GM21717 (cell line): Measurements from ENCODE around the gene ARSG.
"Not testable (repeated sequence)": the region's sequence is repeated elsewhere in the genome, so short reads cannot be mapped to it uniquely, and the experiment has no call there.

Source experiments
- ATAC-seq: cut with Tn5 transposase; IDR thresholded peaks from one replicate; pipeline ENCODE4 v1.9.1; 2021; ENCODE audit warnings: mild to moderate bottlenecking, moderate library complexity; ENCODE audit not compliant: unreplicated experiment

Gene ARSG

DNA sequence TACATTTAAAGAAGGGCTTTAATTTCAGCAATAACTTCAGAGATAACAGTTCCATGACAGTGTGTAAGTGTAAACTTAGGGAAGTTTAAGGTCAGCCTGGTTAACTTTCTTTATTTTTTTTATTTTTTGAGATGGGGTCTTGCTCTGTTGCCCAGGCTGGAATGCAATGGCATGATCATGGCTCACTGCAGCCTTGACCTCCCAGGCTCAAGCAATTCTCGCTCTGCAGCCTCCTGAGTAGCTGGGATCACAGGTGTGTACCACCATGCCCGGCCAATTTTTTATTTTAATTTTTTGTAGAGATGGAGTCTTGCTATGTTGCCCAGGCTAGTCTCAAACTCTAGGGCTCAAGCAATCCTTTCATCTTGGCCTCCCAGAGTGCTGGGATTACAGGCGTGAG is 15.0 kb upstream of the ARSG start:
- ATAC-seq, result not testable (repeated sequence)

GRCh38 chr17:68277807-68278206 is 13.5 kb upstream of the ARSG start:
- ATAC-seq, result no peak

DNA sequence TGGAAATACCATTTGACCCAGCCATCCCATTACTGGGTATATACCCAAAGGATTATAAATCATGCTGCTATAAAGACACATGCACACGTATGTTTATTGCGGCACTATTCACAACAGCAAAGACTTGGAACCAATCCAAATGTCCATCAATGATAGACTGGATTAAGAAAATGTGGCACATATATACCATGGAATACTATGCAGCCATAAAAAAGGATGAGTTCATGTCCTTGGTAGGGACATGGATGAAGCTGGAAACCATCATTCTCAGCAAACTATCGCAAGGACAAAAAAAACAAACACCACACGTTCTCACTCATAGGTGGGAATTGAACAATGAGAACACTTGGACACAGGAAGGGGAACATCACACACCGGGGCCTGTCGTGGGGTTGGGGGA is 9.3 kb upstream of the ARSG start:
- ATAC-seq, result not testable (repeated sequence)

- ATAC-seq, result no peak
Measured at GRCh38 chr17:68288375-68288774, 2.9 kb upstream of the ARSG start.

- ATAC-seq, result no peak
Measured at GRCh38 chr17:68288804-68289203, 2.5 kb upstream of the ARSG start.

GRCh38 chr17:68289473-68289872 is 1.8 kb upstream of the ARSG start:
- no peak for ATAC-seq

- no peak for ATAC-seq
Measured at GRCh38 chr17:68289936-68290267, 1.4 kb upstream of the ARSG start.

DNA sequence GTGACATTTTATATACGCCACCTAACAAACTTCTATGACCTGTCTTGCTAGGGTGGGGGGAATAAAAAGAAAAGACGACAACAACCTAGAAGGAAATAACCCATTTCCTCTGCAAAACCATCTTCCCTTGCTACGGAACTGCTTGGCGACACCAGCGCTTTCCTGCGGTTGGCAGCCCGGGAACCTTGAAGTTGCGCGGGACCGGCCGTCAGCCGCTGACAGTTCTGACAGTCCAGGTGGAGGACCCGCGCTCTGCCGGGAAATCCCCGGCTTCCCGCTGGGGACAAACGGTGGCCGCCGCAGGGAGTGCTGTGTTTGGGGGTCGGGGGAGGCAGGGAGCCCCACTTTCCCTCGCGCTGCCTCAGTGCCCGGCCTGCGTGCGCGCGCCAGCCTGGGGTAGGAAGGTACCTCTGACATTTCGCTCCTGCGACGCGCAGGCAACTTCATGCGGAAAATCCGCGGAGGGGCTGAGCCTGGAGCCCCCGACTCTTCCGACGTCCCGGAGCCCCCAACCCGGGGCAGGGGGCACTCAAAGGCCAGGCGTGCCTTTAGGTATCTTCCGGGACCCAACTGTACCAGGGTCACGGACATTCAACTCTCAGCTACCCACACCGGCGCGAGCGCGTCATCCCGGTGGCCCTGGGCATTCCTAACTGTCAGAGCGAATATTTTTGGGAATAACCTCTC is 884 bp upstream of the ARSG start:
- ATAC-seq, result no peak

DNA sequence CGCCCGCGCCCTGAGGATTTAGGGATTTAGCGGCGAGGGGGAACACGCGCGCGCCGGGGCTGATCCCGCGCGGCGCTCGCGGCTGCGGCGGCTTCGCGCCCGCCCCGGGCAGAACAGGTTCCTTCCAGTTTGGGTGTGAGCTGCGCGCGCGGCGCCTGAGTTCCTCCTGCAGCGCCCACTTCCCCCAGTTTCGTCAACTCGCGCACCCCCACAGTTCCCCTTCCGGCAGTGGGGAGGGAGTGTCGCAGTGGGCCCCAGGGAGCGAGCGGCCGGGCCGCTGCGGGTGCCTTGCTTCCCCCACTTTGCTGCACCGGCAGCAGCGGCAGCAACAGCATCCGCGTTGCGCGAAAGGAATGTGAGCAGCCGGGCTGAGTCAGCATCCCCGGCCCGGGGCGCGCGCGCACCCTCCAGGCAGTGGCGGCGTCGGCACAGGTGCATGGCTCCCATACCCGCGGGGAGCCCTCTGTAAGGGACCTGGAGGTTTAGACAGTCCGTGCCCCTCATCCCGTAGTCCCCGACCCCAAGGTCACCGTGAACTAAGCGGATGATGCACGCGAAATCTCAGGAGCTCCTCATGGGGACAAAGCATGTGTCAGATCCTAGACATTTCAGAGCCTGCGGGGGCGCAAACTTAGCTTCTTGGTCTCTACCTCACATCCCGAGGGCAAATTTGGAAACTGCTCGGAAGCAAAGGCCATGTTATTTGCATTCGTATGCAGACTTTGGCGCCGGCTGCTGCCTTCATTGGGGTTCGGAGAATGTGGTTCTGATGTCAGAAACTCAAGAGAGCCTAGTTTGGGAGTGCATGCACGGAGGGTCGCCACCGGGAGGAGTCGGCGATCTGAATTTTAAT is 767 bp downstream of the ARSG start:
- peak; percentile 58 for ATAC-seq

DNA sequence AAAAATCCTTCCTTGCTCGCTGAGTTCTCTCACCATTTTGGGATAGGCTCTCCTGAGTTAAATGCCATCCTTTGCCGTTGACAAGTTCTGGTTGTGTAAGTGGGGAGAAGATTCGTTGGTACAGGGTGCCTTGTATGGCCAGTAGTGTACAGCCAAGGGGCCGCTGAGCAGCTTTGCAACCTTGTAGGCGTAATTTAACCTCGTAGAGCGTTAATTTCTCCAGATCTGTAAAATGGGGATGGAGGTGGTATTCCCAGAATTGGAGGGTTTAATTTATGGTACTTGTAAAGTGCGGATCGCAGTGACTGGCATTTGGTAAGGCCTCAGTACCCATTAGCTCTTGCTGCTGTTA is 1.4 kb downstream of the ARSG start:
- ATAC-seq, result no peak

- no peak for ATAC-seq
Measured at GRCh38 chr17:68293490-68294195, 2.3 kb downstream of the ARSG start.

DNA sequence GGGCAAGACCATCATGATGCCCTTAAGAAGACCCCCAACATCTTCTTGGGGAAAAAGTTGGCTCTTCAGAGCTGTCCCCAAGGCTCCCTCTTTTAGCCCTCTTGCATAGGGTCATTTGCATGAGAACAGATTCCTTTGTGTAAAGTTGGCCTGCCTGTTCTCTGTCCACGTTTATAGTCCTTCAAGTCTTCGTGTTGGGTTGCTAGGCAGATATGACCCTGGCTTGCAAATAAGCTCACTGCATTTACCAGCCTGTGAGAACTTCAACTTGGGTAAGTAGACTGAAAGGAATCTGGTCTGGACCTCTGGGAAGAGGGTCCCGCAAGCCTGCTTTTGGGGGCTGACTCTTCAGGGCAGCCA is 2.9 kb downstream of the ARSG start:
- ATAC-seq, result no peak

DNA sequence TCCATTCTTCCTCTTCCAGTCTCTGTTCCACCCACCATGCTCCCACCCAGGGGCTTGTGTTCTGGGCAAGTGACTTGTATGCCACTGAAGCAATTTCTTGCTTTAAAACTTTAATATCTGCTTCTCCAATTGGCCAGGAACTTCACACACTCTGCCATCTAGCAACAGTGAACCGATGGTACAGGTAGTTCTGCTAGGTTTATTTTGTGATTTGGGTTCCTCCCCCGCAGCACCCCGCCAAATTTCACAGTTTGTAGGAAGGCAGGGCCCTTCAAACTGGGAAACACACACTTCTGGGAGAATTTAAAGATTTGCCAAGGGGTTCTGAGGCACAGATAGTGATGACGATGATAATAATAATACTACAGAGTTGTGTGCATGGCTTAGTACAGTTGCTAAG is 3.3 kb downstream of the ARSG start:
- ATAC-seq, result no peak

GRCh38 chr17:68295086-68295485 is 3.8 kb downstream of the ARSG start:
- ATAC-seq, result no peak

DNA sequence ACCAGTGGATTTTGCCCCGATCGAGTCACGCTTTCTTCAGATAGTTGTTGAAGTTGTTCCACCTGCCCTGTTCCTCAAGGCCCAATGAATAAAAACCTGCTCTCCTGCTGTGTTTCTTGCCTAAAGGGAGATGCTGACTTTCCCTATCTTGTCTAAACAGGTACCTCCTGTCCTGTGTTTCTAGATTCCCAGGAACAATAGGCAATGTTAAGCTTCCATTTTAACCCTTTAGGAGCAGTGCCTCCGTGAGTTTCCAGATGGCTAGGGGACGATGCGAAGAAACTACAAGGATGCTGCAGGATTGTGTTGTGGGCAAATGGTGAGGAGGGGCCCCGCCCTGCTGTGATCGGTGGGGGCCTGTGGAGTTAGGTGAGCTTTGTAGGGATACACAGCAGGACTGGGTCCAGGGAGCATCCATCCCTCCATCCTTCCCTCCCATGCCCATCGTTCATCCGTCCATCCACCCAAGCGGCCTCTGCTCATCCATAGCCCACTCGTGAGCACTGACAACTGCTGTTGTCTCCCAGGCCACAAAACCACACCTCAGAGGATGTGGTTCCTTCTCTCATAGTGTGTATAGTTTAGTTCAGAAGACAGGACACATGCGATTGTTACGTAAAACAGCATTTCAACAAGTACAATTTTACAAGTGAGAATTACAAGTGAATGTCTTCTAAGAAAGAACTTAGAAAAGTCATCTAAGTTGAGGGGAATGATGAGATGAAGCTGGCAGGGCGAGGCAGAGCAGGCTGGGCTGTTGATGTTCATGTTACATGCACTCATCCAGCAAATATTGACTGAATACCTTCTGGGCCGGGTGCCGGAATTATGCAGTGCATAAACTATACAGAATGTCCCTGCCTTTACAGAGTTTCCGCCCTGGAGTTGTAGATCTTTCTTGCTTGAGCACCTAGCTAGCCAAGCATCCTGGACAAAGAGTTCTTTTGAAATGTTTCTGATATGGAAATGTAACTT is 5.2 kb downstream of the ARSG start:
- no peak for ATAC-seq

DNA sequence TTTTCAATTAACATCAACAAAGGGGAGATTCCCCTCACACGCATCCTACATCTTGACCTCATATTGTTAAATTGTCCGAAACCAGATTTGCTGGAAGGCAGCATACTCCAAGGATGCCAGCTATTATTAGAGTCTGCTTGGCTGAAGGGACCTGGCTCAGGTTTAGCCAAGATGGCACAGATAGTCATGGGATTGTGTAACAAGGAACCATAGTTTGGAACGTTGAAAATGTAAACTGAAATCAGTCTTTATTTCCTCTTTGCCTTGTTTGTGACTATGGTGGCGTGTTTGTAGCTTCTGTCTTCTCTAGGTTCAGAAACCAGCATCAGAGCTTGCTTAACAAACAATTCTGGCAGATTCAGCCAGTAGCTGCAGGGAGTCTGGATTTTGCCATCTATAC is 5.9 kb downstream of the ARSG start:
- ATAC-seq, result no peak

- no peak for ATAC-seq
Measured at GRCh38 chr17:68298601-68299000, 7.3 kb downstream of the ARSG start.

DNA sequence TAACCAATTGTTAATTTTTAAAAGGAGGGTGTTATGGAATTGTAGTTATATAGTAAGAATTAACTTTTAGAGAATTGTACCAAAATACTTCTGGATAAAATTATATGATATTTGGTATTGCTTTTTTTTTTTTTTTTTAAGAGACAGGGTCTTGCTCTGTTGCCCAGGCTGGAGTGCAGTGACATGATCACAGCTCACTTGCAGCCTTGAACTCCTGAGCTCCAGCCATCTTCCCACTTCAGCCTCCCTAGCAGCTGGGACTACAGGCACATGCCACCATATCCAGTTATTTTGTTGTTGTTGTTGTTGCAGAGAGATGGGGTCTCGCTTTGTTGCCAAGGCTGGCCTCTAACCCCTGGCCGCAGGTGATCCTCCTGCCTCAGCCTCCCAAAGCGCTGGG is 8.5 kb downstream of the ARSG start:
- ATAC-seq, result no peak

DNA sequence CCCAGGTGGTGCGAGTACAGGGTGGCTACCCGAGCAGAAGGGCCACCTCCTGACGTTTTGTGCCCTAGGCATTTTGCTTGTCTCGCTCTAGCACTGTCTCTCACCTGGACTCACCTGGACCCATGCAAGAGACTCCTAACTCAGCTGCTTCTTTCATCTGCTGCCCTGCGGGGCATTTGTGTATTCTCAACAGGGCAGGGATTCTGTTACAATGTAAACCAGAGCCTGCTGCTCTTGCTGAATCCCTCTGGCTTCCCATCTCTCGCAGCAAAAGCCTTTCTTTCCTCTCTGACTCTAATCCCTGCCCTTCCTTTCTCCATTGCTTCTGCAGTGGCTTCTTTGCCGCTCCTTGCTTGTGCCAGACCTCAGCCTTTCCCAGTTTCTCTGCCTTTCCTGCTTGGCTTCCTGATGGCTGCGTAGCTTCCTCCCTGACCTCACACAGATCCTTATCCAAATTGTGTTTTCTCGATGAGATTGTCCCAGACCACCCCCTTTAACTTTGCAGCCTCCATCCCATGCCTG is 10.2 kb downstream of the ARSG start:
- no peak for ATAC-seq

DNA sequence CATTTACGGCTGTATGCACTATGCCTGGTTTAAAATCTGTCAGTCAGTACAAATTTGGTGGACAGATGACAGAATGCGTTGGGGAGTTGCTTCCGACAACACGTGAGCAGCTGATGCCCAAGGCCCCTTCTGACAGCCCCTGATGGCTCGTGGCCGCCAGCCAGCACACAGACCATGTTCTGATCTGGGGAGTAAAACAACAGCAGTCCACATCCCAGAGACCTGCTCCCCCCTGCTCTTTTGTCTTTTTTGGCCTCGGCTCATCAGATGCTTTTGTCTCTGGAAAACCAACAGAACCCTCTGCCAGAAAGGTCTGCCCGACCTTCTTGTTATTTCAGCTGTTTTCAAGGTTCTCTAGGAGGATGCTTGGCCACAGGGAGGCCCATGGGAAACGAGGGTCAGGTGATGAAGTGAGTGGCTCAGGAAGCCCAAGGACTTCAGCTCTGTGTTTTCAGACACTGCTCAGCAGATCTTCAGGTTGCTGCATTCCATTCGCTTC is 10.8 kb downstream of the ARSG start:
- no peak for ATAC-seq

GRCh38 chr17:68302666-68303065 is 11.4 kb downstream of the ARSG start:
- ATAC-seq, result no peak
